HG02970 (cell line): ENCODE measurements around the gene NUP93.
"Not testable (repeated sequence)": the region's sequence is repeated elsewhere in the genome, so short reads cannot be mapped to it uniquely, and the experiment has no call there.

Experiments used
- ATAC-seq: cut with Tn5 transposase; IDR thresholded peaks from one replicate; pipeline ENCODE4 v1.9.1; 2021; ENCODE audit warnings: mild to moderate bottlenecking, moderate library complexity, moderate number of reproducible peaks; ENCODE audit not compliant: unreplicated experiment, low FRiP score

The NUP93 gene

GRCh38 chr16:56708525-56709442 is 21.1 kb upstream of the NUP93 start:
- ATAC-seq: no peak

GRCh38 chr16:56709443-56710040 is 20.4 kb upstream of the NUP93 start:
- no peak for ATAC-seq

GRCh38 chr16:56710181-56710737 is 19.7 kb upstream of the NUP93 start:
- no peak for ATAC-seq

- no peak for ATAC-seq
Observed at GRCh38 chr16:56711862-56712261, 18.1 kb upstream of the NUP93 start.

GRCh38 chr16:56713794-56714193 is 16.1 kb upstream of the NUP93 start:
- ATAC-seq: no peak

- no peak for ATAC-seq
Observed at GRCh38 chr16:56715126-56715525, 14.8 kb upstream of the NUP93 start.

- no peak for ATAC-seq
Observed at GRCh38 chr16:56716761-56717160, 13.2 kb upstream of the NUP93 start.

GRCh38 chr16:56717532-56717931 is 12.4 kb upstream of the NUP93 start:
- ATAC-seq: not testable (repeated sequence)

GRCh38 chr16:56722200-56722842 is 7.6 kb upstream of the NUP93 start:
- no peak for ATAC-seq

GRCh38 chr16:56724191-56724590 is 5.7 kb upstream of the NUP93 start:
- ATAC-seq: no peak

GRCh38 chr16:56726283-56726682 is 3.6 kb upstream of the NUP93 start:
- no peak for ATAC-seq

GRCh38 chr16:56726926-56727325 is 3.0 kb upstream of the NUP93 start:
- no peak for ATAC-seq

- ATAC-seq: no peak
Observed at GRCh38 chr16:56728027-56728426, 1.9 kb upstream of the NUP93 start.

- no peak for ATAC-seq
Observed at GRCh38 chr16:56728980-56729734, 772 bp upstream of the NUP93 start.

- no peak for ATAC-seq
Observed at GRCh38 chr16:56732366-56732765, 2.4 kb downstream of the NUP93 start.

- no peak for ATAC-seq
Observed at GRCh38 chr16:56732832-56733231, 2.9 kb downstream of the NUP93 start.

- no peak for ATAC-seq
Observed at GRCh38 chr16:56734429-56734828, 4.5 kb downstream of the NUP93 start.

GRCh38 chr16:56736476-56736875 is 6.5 kb downstream of the NUP93 start:
- no peak for ATAC-seq

- ATAC-seq: no peak
Observed at GRCh38 chr16:56737539-56737938, 7.6 kb downstream of the NUP93 start.

- no peak for ATAC-seq
Observed at GRCh38 chr16:56738221-56738620, 8.3 kb downstream of the NUP93 start.
